HG03103 (cell line): Measurements from ENCODE around the gene IGLL5.

Experiments used
- ATAC-seq: cut with Tn5 transposase; IDR thresholded peaks from one replicate; pipeline ENCODE4 v1.9.1; 2021; ENCODE audit warnings: low read depth; ENCODE audit not compliant: unreplicated experiment

Gene IGLL5

DNA sequence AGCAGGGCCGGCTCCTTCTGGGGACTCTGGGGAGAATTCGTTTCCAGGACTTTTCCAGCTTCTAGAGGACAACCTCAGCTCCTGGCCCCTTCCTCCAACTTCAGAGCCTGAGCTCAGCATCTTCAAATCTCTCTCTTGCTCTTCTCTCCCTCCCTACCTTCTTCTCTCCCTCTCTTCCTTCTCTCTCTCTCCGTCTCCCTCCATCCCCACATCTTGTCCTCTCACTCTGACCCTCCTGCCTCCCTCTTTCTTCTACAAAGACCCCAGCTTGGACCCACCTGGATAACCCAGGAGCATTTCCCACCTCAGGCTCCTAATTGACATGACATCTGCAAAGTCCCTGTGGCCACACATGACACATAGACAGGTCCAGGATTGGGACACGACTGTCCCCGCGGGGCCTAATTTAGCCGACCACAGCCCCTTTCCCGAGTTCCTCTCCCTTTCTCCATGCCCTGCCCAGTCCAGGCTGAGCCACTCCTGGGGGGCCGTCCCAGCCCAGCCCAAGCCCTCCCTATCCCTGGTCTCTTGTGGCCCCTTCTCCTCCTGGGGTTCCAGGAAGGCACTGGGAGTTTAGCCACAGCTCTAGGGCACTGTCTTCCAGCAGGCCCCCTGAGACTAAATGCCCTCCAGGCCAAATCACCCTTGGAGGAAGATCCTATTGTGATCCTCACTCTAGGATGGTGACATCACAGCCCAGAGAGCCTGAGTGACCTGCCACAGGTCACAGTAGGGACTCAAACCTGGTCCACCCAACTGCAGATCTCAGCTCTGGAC lies 36.9 kb downstream of the IGLL5 start:
- no peak for ATAC-seq

DNA sequence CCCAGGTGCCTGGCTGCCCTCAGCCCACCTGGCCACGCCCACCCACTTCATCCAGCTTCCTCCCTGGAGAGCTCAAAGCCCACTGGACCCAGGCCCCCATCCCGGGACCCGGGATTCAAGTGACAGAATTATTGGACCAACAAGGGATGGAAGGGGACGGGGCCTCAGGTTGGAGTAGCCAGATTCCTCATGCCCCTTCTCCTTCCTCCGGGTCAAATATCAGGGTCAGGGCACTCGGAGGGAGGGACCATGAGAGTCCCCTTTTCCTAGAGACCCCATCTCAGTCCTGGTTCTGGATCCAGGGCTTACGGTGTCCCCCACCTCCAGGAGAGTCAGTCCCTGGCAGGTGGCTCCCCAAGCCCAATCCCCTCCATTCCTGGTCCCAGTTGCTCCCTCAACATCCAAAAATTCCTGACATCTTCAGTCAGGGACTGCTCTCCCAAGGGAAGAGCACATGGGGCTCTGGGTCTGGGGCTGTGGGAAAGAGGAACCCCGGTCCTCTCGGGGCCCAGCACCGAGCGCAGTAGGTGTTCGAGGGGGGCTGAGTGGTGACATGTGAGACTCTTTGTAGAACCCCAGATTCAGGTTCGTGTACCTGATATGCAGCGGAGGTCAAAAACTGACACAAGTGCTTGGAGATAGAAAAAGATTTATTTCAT lies 37.7 kb downstream of the IGLL5 start:
- no peak for ATAC-seq

DNA sequence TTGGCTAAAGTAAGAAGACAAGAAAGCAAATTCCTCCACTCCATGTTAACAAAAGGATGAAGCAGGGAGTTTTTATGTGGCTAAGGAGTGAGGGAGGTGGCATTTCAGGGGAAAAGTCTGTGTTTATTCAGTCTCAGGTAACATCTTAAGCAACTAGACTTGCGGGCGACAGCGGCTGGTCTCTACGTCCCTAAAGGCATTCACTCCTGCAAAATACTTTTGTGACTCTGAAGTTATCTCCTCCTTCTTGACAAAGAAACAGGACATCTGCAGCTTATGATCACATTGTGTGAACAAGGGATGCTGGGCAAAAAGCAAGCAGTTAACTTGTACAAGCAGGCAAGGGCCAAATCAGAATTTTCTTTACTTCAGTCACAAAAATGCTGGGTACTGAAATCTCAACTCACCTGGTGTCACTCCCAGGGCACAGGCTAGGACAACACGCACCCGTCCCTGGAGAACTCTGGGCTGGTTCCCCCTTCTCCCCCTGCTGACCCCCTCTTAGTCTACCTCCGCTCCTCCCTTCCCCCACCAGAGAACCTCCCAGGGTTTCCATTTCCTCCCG lies 38.3 kb downstream of the IGLL5 start:
- no peak for ATAC-seq

DNA sequence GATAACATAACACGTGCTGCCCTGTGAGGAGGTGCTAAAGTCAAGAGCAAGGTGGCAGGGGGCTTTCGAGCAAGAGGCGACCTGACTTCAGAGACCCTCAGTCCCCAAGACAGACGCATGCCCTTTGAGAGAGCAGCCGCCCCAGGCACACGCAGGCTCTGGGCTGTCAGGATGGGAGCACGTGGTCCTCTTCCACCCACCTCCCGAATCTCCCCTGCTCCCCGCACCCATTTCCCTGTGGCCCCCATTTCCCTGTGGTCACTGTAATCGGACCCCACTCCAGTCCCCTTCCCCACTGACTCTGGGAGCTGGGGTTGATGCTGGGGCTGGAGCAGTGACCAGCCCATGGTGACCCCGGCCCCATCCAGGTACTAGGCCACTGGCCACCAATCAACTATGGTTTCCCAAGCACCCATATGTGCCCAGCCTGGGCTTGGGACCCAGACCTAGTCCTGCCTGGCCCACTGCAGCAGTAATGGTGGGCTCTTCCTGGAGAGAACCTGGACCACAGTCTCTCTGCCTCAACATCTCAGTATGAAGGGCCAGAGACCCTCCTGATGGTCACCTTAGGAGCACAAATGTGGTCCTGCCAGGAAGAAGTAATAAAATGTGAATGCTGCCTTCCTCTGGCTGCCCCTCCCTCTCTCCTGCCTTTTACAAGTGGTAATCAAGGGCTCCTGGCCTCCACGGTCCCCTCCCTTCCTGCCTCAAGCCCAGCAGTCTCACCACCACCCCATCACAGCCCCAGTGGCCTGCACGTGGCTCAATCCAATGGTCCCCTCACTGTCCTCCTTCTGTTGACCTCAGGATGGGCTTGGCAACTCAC lies 39.0 kb downstream of the IGLL5 start:
- no peak for ATAC-seq

DNA sequence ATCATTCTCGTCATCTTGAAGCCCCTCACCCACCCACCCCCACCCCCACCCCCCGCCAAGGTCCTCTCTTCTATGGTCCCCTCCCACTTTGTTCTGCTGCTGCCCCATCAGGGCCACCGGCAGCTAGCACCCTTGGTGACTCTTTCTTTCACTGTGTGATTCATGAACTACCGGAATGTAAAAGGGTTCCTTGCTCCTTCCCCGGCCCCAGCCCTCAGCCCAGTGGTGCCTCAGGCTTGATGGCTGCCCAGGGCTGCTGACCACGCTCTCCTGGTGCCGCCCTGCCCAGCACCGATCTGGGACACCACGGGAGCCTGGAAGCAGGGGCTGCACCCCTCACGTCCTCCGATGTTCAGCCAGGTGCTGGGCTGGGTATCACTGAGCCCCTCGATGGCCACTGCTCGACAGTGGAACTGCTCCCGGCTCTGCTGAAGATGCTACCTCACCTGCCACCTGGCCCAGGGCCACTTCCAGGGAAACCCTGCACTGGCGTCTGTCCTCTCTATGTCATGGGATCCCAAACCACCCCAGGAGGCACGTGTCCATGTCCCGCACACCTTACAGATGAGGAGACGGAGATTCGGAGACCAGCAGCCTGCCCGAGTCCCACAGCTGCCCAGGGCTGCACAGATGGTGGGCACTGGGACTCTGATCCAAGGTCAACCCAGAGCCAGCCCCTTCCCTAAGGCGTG lies 39.7 kb downstream of the IGLL5 start:
- no peak for ATAC-seq

DNA sequence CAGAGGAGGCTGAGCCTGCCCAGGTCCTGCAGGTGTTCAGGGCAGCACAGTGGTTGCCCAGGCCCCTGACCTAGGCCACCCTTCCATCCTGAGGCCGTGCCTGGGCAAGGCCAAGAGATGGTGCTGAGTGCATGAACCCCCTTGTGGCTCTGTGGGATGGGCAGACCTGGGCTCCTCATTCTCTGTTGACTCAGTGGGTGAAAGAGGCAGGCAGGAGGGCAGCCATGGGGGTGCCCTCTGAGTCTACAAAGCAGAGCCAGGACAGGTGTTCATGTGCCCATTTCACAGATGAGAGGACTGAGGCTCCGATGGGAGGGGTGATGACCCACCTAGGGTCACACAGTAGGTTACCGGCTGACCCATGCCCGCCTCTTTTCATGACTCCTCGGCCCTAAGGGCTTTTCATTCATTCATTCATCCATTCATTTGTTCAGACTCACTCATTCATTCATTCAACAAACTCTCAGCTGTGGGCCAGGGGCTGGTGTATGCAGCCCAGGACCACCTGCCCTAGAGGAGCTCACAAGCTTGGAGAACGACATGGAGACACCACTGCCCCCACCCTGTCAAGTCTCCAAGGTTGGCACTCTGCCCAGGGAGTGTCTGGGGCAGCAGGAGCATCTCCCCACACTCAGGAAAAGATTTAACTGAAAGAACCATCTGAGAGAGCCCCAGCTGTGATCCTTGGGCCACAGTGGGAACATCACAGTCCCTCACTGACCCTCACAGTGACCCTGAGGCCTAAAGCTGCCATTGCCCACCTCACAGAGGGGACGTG lies 40.5 kb downstream of the IGLL5 start:
- ATAC-seq: no peak

DNA sequence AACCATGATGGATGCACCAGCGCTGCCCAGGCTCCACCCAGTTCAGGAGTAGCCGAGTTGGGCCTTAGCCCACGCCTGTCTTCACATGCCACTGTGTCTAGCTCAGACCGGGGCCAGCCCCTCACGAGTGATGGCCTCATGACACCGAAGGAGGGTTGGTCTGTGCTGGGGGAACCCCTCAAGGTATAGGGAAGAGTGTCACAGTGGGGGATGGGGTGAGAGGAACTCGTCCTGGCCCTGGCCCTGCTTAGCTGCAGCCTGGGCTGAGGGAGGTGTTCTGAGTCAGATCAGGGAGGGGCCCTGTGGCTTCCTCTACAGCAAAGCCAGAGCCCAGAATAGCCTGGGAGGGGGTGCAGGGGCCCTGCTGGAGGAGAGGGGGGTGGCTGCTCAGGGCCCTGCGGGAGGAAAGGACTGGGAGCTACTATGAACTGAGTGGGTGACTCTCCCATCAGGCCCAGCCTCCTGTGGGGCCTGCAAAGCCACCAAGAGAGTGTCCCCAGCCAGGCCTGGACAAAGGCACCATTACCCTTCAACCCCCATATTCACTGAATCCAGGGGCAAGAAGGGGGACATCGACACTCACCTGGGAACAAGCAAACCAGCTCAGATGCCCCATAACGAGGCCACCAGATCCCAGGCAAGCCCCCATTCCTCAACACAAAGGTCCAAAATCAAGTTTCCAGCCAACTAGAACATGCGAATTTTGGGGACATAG lies 41.2 kb downstream of the IGLL5 start:
- ATAC-seq: peak; percentile 76

DNA sequence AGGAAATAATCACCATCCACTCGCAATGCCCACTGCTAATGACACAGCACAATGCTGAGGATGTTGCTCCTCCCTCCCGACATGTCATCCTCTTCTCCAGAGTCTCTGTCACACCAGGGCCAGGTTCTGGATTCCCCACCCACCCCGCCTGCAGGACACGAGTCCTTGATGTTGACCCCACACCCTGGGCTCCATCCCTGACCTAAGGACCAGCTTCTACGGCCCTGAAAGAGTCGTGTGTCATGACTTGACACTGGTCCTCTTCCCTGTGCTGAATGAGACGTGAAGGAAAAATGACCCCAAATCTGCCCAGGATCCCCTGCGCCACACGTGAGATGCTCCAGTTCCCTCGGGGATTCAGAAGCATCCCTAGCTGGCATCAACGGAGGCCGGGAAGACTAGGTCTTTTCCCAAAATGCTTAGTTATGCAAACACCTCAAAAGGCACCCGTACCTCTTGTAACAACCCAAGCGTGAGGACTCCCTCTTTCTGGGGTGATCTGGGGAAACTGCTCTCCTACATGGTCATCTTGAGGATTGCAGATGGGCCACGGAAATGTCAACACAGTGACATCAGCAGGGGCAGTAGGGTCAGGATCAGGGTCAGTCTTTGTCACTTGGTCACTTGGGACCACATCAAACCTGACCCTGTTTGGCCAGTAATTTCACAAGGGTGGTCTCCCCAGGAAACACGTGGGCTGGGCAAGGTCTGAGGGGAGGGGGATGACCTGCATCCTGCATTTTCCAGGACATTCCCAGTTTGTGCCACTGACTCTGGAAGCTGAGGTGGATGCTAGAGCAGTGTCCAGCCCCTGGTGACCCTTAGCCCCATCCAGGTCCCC lies 42.0 kb downstream of the IGLL5 start:
- ATAC-seq: no peak

DNA sequence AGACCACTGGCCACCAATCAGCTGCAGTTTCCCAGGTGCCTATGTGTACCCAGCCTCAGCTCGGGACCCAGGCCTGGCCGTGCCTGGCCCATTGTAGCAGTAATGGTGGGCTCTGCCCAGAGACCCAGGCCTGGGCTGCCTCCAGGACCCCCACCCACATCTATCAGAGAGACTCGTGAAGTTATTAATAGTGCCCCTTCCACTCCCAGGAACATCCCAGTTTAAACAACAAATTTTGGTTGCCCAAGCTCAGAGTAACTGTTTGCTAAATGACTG lies 42.5 kb downstream of the IGLL5 start:
- ATAC-seq: no peak

DNA sequence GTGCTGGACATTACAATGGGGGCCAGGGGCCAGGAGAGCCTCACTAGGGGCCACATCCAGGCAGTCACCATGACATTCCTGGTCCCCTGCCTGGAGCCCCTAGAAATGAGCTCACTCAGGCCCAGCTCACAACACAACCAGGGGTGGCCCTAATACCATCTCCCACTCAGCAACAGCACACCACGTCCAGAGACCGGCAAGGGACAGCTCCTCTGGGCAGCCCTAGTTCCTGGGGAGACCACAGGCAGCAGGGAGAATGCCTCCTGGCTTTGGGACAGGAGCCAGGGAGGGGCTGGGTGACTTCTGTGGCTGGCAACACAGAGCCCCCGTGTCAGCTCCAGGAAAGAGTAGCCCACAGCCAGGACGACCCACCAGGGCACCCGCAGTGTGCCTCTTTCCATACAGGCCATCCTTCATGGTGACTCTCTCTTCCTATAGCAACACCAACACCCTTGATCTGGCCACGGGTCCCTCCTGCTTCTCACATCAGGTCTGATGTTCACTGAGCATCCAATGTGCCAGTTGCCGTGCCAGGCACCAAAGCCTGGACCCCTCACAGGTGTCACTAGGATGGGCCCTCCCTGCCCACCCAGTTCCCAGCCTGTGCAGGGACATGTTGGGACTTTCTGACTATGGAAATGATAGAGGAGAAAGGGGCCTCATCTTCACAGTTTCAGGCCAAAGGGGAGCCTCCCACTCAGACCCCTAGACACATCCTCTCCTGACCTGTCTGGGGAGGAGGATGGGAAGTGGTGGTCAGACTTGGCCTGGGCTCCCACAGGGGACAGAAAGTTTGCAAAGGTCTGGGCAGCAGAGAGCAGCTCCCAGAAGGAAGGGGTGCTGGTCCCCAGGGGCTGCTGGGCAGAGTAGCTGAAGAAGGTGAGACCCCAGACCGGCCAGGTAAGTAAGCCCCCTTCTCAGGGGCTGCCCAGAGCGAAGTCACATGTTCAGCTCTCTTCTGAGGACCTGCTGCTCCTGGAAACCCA lies 43.2 kb downstream of the IGLL5 start:
- ATAC-seq: no peak

DNA sequence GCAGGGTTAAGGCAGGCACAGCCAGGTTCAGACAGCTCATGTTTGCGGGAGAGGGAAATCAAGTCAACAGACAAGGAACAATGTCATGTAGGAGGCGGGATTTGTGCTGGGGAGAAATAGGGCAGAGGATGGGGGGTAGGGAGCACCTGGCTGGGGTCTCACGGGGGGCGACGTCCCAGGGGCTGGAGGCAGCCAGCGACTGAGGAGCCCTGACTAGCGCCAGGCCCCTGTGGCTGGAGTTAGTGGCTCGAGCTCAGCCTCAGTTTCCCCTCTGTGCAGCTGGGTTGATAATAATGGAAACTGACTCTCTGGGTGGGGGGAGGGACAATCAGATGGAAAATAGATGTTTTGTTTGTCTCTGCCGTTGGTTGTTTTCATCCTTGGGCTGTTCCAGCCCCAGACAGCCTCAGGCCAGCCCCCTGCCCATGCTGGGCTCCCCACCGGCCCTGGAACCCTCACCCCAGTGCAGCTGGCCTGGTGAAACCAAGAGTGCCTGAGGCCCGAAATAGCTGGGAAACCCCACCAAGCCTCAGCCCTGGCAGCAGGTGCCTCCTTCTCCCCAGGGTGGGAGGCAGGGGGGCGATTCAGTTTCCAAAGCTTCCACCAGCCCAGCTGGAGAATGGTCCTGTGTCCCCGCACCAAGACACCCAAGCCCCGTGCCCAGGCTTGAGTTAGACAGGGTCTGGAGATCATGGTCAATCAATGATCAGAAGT lies 44.1 kb downstream of the IGLL5 start:
- no peak for ATAC-seq

DNA sequence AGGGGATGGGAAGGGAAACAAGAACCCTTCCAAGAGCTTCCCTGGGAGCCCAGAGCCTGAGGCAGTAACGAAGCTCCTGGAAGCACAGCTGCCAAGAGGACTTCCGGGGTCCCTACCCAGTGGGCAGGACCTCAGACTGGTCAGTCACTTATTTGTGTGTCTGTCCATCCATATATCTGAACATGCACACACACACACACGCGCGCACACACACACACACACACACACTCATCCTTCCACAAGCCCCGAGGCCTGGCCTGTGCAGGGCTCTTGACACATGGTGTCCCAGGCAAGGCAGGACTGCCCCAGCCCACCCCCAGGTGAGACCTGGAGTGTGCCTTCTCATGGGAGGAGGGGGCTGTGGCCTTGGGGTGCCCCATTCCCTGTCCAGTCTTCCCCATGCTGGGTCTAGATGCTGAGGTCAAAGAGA lies 44.9 kb downstream of the IGLL5 start:
- no peak for ATAC-seq

DNA sequence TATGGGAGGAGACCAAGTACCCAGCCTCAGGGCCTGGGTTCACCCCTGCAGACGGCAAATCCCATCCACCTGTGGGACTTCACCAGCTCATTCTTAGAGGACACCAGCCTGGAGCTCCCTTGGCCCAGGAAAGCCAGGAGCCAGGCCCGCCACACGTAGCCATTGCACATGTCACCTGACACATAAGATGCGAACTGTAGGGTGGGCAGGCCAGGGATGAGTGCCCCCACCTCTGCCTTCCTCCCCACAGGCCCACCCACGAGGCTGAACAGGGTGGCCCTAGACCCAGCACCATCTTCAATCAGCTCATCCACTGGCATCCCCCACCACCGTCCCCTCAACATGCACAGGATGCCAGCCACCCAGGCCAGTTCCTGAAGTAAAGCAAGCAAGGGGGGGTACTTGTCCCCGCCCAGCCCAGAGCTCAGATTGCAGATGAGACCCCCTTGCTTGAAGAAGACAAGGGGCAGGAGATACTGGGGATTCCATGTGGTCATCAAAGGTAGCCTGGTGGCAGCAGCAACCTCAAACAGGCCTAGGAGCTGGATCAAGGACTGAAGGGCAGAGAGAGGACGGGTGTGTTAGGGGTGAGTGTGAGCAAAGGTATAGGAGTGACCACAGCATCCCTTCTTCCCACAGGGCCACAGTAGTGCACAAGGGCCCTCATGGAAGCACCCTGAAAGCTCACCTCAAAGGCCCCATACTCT lies 45.6 kb downstream of the IGLL5 start:
- no peak for ATAC-seq

DNA sequence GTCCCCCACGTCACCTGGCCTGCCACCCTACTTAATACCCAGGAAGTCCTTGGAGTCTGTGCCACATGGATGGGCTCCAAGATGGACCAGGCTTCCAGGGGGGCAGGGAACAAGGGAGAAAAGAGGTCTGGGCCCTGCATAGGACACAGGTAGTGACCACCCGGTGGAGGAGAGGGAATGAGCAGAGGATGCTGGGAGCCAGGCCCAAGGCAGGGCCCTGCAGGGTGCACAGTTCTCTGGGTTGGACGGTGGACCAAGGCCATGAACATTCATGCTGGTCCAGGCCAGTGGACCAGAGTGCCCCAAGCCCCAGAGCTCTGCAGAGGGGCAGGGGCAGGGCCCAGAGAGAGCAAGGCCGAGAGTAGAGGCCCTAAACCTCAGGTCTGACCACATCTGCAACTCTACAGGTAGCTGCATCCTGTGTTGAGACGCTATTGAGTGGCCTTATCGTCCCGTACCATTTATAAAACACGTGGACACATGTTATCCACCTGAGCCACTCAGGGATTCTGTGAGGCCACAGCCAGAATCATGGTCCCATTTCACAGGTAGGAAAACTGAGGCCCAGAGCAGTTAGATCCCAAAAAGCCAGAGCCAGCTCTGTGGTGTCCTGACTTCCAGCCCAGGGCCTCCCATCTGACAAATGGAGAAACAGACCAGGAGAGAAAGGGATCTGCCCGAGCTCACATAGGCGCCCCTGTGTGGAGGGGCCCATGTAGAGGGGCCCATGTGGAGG lies 46.4 kb downstream of the IGLL5 start:
- no peak for ATAC-seq

DNA sequence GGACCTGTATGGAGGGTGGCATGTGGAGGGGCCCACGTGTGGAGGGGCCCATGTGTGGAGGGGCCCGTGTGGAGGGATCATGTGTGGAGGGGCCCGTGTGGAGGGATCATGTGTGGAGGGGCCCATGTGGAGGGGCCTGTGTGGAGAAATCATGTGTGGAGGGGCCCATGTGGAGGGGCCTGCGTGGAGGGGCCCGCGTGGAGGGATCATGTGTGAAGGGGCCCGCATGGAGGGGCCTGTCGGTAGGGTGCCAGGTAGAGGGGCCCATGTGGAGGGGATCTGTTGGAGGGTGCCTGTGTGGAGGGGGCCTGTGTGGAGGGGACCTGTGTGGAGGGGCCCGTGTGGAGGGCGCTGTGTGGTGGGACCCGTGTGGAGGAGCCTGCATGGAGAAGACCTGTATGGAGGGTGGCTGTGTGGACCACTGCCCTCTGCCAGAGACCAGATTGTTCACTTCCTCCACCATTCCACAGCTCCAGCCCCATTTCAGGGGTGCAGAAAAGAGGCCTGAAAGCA lies 47.0 kb downstream of the IGLL5 start:
- no peak for ATAC-seq
